MCF 10A (cell line): Measurements from ENCODE around the gene CCDC120. TPM values are rescaled to one million over a fixed set of nuclear protein-coding genes. Genes with fewer than 3 reads are reported as not detected.

ENCODE experiments used
- BruUV-seq: library from RNA; stranded (reverse); fragments of 400-500 nt; replicated peaks from 2 replicates; lab custom pipeline; 2021; lab: Mats Ljungman, UMichigan
- CTCF ChIA-PET: fragments of 300-600 bp; sonication (Branson Sonifier 250); formaldehyde crosslinking; extraction: SDS; loops from one replicate; lab custom pipeline; 2021; ENCODE audit warnings: antibody characterized with exemption, inconsistent platforms; lab: Yijun Ruan, JAX
- POLR2A ChIA-PET: fragments of 300-600, 350-650 bp; sonication (Branson Sonifier 250); formaldehyde crosslinking; extraction: SDS; loops from one replicate; lab custom pipeline; 2020; ENCODE audit warnings: antibody characterized with exemption, inconsistent platforms; lab: Yijun Ruan, JAX
- DNase-seq: peaks from one replicate; pipeline ENCODE4 v3.0.0-alpha.2; 2018; ENCODE audit not compliant: unreplicated experiment
- H3K27ac Mint-ChIP-seq: one replicate; pipeline ENCODE4 v1.8.0; 2022; ENCODE audit warnings: mild to moderate bottlenecking, low read depth, mixed read lengths; ENCODE audit not compliant: unreplicated experiment
- H3K27me3 Mint-ChIP-seq: one replicate; pipeline ENCODE4 v1.8.0; 2022; ENCODE audit warnings: mixed read lengths; ENCODE audit not compliant: insufficient read depth, unreplicated experiment
- H3K36me3 Mint-ChIP-seq: one replicate; pipeline ENCODE4 v1.8.0; 2022; ENCODE audit warnings: mild to moderate bottlenecking, moderate library complexity, mixed read lengths; ENCODE audit not compliant: insufficient read depth, unreplicated experiment
- H3K4me1 Mint-ChIP-seq: one replicate; pipeline ENCODE4 v1.8.0; 2022; ENCODE audit warnings: mixed read lengths; ENCODE audit not compliant: insufficient read depth, unreplicated experiment
- H3K4me3 Mint-ChIP-seq: one replicate; pipeline ENCODE4 v1.8.0; 2022; ENCODE audit warnings: mild to moderate bottlenecking, moderate library complexity, mixed read lengths; ENCODE audit not compliant: unreplicated experiment
- H3K9me3 Mint-ChIP-seq: one replicate; pipeline ENCODE4 v1.8.0; 2022; ENCODE audit warnings: mixed read lengths; ENCODE audit not compliant: unreplicated experiment
- intact Hi-C: fragments of 100-400 bp; cut with micrococcal nuclease; formaldehyde crosslinking; loops from 2 replicates; pipeline ENCODE4 v1.14.1; 2022
- total RNA-seq: library from RNA; stranded (reverse); gene quantifications from 2 replicates; pipeline ENCODE4 v1.2.3, GENCODE V29; 2022
- TF ChIP-seq, protein P1 (sequence below): fragments of 200-600 bp; IDR thresholded peaks from one replicate; pipeline ENCODE4 v1.8.0; 2022; ENCODE audit warnings: antibody characterized with exemption, mild to moderate bottlenecking; ENCODE audit not compliant: unreplicated experiment

CCDC120 gene
- total RNA-seq, 1 experiment from 2014 or later: 14.4 TPM

DNA sequence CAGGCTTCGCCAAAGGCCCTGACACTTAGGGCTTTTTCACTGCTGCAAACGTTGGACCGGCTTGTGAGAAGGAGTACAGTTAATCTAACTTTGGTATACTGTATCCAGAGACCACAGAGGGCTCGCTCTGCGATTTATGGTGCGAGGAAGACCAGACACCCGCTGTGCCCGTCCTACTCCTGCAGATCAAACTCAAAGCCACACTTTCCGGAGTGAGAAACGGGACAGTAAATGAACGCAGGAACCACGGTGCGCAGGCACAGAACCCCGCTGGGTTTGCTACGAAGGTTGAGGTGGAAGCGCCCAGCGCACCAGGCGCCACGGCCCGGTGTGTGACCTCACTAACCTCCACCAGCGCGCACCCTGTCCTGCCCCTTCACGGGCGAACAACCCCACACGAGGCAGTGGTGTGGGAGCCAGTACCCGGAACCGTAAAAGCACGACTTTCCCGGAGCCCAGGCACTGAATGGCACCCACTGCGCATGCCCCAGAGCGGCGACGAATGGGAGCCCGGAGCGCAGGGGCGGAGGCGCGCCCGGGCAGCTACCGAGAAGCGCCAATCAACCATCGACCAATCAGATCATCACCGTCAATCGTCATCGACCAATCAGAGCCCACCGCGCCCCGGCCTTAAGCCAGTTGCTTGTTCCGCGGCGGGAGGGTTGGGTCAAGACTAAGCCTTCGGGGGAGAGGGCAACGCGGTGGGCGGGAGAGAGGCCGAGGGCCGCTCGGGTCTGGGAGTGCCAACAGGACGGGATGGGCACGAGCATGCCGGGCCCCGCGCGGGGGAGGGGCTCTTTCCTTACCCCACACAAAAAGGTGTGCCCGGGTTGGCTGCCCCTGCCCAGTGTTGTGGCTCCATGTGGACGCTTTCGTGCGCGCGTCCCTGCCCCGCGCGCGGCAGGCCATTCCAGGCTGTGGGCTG is 42.2 kb downstream of the CCDC120 start:
- Mint-ChIP-seq H3K4me1 (no peaks in the 10 kb centered on the region), H3K36me3 (peaks cover 5% of the 10 kb centered on the region), H3K4me3 (peak overlapping the region; percentile 77), H3K9me3 (no peaks in the 10 kb centered on the region), H3K27me3 (no peaks in the 10 kb centered on the region), H3K27ac (peak overlapping the region; percentile 75)
- intact Hi-C loops: no loop called here
- peak; percentile 92 for DNase-seq
- BruUV-seq: no TSS peak
- CTCF ChIA-PET: interaction anchor here (0.6 kb wide), 1 partner anchor 738 kb away, joined by 3 read pairs; no protein-coding TSS in a partner anchor
- TF ChIP-seq, protein P1, sequence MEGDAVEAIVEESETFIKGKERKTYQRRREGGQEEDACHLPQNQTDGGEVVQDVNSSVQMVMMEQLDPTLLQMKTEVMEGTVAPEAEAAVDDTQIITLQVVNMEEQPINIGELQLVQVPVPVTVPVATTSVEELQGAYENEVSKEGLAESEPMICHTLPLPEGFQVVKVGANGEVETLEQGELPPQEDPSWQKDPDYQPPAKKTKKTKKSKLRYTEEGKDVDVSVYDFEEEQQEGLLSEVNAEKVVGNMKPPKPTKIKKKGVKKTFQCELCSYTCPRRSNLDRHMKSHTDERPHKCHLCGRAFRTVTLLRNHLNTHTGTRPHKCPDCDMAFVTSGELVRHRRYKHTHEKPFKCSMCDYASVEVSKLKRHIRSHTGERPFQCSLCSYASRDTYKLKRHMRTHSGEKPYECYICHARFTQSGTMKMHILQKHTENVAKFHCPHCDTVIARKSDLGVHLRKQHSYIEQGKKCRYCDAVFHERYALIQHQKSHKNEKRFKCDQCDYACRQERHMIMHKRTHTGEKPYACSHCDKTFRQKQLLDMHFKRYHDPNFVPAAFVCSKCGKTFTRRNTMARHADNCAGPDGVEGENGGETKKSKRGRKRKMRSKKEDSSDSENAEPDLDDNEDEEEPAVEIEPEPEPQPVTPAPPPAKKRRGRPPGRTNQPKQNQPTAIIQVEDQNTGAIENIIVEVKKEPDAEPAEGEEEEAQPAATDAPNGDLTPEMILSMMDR: no peak
- POLR2A ChIA-PET: interaction anchor here (0.6 to 1.0 kb wide), 5 partner anchors 21 to 506 kb away, joined by 4 read pairs; partner anchors contain the start of gene TFE3

DNA sequence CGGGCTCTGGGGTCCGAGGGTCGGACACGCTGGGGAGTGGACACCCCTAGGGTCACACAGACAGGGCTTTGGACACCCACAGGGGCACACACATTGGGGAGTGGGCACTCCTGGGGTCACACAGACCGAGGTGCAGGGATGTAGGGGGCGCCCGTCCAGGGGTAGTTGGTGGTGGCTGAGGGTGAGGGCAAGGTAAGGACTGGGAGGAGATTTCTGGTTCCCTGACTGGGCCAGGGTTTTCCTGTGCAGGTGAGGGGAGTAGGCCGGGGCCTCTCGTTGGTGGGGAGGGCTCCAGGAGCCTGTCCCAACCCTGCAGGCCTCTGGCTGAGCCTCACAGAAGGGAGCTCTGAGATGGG is 42.8 kb downstream of the CCDC120 start:
- no peaks in the 10 kb centered on the region for H3K4me1 Mint-ChIP-seq
- POLR2A ChIA-PET: interaction anchor here (0.7 to 1.0 kb wide), 3 partner anchors 21 to 62 kb away, joined by 3 to 4 read pairs (median 4); no protein-coding TSS in a partner anchor
- BruUV-seq: no TSS peak
- peak overlapping the region; percentile 77 for H3K4me3 Mint-ChIP-seq
- TF ChIP-seq, protein P1: no peak
- H3K36me3 Mint-ChIP-seq: peaks cover 5% of the 10 kb centered on the region
- H3K27ac Mint-ChIP-seq: peak overlapping the region; percentile 75
- CTCF ChIA-PET: no interaction called here
- DNase-seq: no peak
- no peaks in the 10 kb centered on the region for H3K9me3 Mint-ChIP-seq
- intact Hi-C loops: no loop called here
- no peaks in the 10 kb centered on the region for H3K27me3 Mint-ChIP-seq

DNA sequence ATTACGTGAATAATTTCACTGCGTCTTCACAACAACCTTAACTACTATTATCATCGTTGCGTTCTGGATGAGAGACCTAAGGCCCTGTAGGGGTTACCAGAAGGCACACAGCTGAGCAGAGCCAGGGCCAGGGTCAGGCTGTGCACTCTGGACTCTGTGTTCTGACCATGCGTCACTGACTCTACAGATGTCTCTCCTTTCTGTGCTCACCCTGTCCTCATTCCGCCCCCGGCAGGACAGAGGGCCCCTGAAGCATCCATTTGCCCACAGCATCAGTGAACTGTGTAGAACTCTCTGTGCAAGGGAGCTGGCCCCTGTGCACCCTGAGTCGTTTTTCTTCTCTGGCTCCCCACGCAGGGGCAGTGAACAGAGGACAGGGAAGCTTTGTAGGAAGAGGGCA is 43.4 kb downstream of the CCDC120 start:
- H3K4me1 Mint-ChIP-seq: no peaks in the 10 kb centered on the region
- H3K36me3 Mint-ChIP-seq: peaks cover 5% of the 10 kb centered on the region
- H3K27me3 Mint-ChIP-seq: no peaks in the 10 kb centered on the region
- no TSS peak for BruUV-seq
- no peaks in the 10 kb centered on the region for H3K9me3 Mint-ChIP-seq
- H3K4me3 Mint-ChIP-seq: no peak overlapping the region
- intact Hi-C loops: no loop called here
- TF ChIP-seq, protein P1: no peak
- DNase-seq: no peak
- H3K27ac Mint-ChIP-seq: no peak overlapping the region
- CTCF ChIA-PET: no interaction called here
- POLR2A ChIA-PET: interaction anchor here (0.7 kb wide), 1 partner anchor 62 kb away, joined by 3 read pairs; no protein-coding TSS in a partner anchor

DNA sequence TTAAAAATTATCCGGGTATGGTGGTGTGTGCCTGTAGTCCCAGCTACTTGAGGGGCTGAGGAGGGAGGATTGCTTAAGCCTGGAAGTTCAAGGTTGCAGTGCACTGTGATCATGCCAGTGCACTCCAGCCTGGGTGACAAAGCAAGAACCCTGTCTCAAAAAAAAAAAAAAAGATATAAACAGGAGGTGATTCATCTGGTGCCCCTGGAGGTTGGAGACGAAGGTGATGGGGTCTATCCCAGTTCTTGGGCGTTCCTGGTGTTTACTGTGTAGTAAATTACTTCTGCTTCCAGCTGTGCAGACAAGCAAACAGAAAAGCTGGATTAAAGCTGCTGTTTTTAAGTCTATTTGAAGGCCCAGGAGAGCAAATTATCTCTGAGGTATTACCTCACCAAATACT is 44.8 kb downstream of the CCDC120 start:
- CTCF ChIA-PET: no interaction called here
- H3K36me3 Mint-ChIP-seq: peaks cover 5% of the 10 kb centered on the region
- no peaks in the 10 kb centered on the region for H3K4me1 Mint-ChIP-seq
- no peak overlapping the region for H3K4me3 Mint-ChIP-seq
- BruUV-seq: no TSS peak
- no peak overlapping the region for H3K27ac Mint-ChIP-seq
- H3K27me3 Mint-ChIP-seq: no peaks in the 10 kb centered on the region
- TF ChIP-seq, protein P1: no peak
- H3K9me3 Mint-ChIP-seq: no peaks in the 10 kb centered on the region
- DNase-seq: no peak
- POLR2A ChIA-PET: no interaction called here
- intact Hi-C loops: no loop called here
